OCI-LY1 (cell line): ENCODE measurements around the gene MBNL2.

Experiments
- H2AFZ ChIP-seq: fragments of 200-600 bp; sonication (generic), shearing (Covaris generic); 2 replicates; pipeline ENCODE4 v1.6.0; 2014; ENCODE audit warnings: antibody characterized with exemption, mild to moderate bottlenecking, low read length
- H3F3A ChIP-seq: fragments of 200-600 bp; sonication (generic), shearing (Covaris generic); 2 replicates; pipeline ENCODE4 v1.6.0; 2014; ENCODE audit warnings: mild to moderate bottlenecking, antibody characterized with exemption, low read length, moderate library complexity; ENCODE audit not compliant: insufficient read depth
- H3K27ac ChIP-seq: fragments of 200-600 bp; sonication (generic); 2 replicates; pipeline ENCODE4 v1.5.1; 2014; ENCODE audit warnings: low read length, mixed run types, mild to moderate bottlenecking, low read depth; ENCODE audit not compliant: poor library complexity, severe bottlenecking
- H3K27me3 ChIP-seq: fragments of 200-600 bp; sonication (generic); 2 replicates; pipeline ENCODE4 v1.6.0; 2014; ENCODE audit warnings: antibody characterized with exemption, mild to moderate bottlenecking, low read length, moderate library complexity; ENCODE audit not compliant: insufficient read depth
- H3K36me3 ChIP-seq: fragments of 200-600 bp; sonication (generic); 2 replicates; pipeline ENCODE4 v1.6.1; 2014; ENCODE audit warnings: mild to moderate bottlenecking, antibody characterized with exemption, low read length, moderate library complexity, mixed read lengths; ENCODE audit not compliant: insufficient read depth
- H3K4me1 ChIP-seq: fragments of 200-600 bp; sonication (generic); 2 replicates; pipeline ENCODE4 v1.5.1; 2014; ENCODE audit warnings: mild to moderate bottlenecking, low read length, moderate library complexity; ENCODE audit not compliant: insufficient read depth, severe bottlenecking
- H3K4me2 ChIP-seq: fragments of 200-600 bp; sonication (generic), shearing (Covaris generic); 2 replicates; pipeline ENCODE4 v1.6.1; 2014; ENCODE audit warnings: low read length
- H3K4me3 ChIP-seq: fragments of 200-600 bp; sonication (generic); 2 replicates; pipeline ENCODE4 v1.5.1; 2014; ENCODE audit warnings: low read length, low read depth, mild to moderate bottlenecking, mixed read lengths; ENCODE audit not compliant: poor library complexity, severe bottlenecking
- H3K79me2 ChIP-seq: fragments of 200-600 bp; shearing (Covaris generic); 2 replicates; pipeline ENCODE4 v1.6.1; 2016; ENCODE audit warnings: mixed run types, low read length, mixed read lengths; ENCODE audit not compliant: insufficient read depth
- H3K9ac ChIP-seq: fragments of 200-600 bp; sonication (generic), shearing (Covaris generic); 2 replicates; pipeline ENCODE4 v1.6.1; 2014; ENCODE audit warnings: mild to moderate bottlenecking, low read length, mixed read lengths
- H3K9me2 ChIP-seq: fragments of 200-600 bp; sonication (generic), shearing (Covaris generic); 2 replicates; pipeline ENCODE4 v1.6.1; 2014; ENCODE audit warnings: low read depth, mild to moderate bottlenecking, low read length, mixed read lengths
- H3K9me3 ChIP-seq: fragments of 200-600 bp; shearing (Covaris generic); 2 replicates; pipeline ENCODE4 v1.6.1; 2014; ENCODE audit warnings: low read length, mixed read lengths
- H4K20me1 ChIP-seq: fragments of 200-600 bp; sonication (generic), shearing (Covaris generic); 2 replicates; pipeline ENCODE4 v1.6.0; 2016; ENCODE audit warnings: mild to moderate bottlenecking, low read length; ENCODE audit not compliant: insufficient read depth
- CTCF ChIP-seq: fragments of 200-600 bp; sonication (generic), shearing (Covaris generic); IDR thresholded peaks from 2 replicates; pipeline ENCODE4 v1.5.1; 2017; ENCODE audit warnings: mild to moderate bottlenecking, antibody characterized with exemption, low read length, moderate library complexity, mixed read lengths
- EZH2 ChIP-seq: fragments of 200-600 bp; sonication (generic), shearing (Covaris generic); IDR thresholded peaks from 2 replicates; pipeline ENCODE4 v1.8.0; 2017; ENCODE audit warnings: borderline replicate concordance, mixed run types, mild to moderate bottlenecking, antibody characterized with exemption, low read length, moderate library complexity, mixed read lengths

MBNL2 gene

GRCh38 chr13:97243915-97244781, 22.0 kb downstream of the MBNL2 start:
- Histone ChIP-seq H3F3A (no peaks in the 10 kb centered on the region), H4K20me1 (no peaks in the 10 kb centered on the region), H3K4me2 (no peak overlapping the region), H3K27me3 (no peaks in the 10 kb centered on the region), H3K36me3 (no peaks in the 10 kb centered on the region), H2AFZ (no peak overlapping the region), H3K79me2 (peaks cover 9% of the 10 kb centered on the region; the same call in 1 of the 2 replicates), H3K4me3 (no peak overlapping the region), H3K9ac (no peak overlapping the region), H3K9me3 (no peaks in the 10 kb centered on the region), H3K9me2 (no peaks in the 10 kb centered on the region), H3K4me1 (no peaks in the 10 kb centered on the region), H3K27ac (no peak overlapping the region)
- TF ChIP-seq EZH2 (no peak), CTCF (no peak)

- Histone ChIP-seq H3K27me3 (no peaks in the 10 kb centered on the region), H4K20me1 (no peaks in the 10 kb centered on the region), H3F3A (no peaks in the 10 kb centered on the region), H3K79me2 (peaks cover 9% of the 10 kb centered on the region; the same call in 1 of the 2 replicates), H3K4me1 (no peaks in the 10 kb centered on the region), H3K9me3 (no peaks in the 10 kb centered on the region), H3K36me3 (no peaks in the 10 kb centered on the region), H3K9me2 (no peaks in the 10 kb centered on the region), H3K9ac (no peak overlapping the region), H3K4me3 (no peak overlapping the region), H3K27ac (no peak overlapping the region), H2AFZ (no peak overlapping the region), H3K4me2 (no peak overlapping the region)
- TF ChIP-seq CTCF (no peak), EZH2 (no peak)
Measured at GRCh38 chr13:97245011-97245410, 22.9 kb downstream of the MBNL2 start.

- TF ChIP-seq CTCF (no peak), EZH2 (no peak)
- Histone ChIP-seq H3K79me2 (peaks cover 21% of the 10 kb centered on the region), H3K4me1 (no peaks in the 10 kb centered on the region), H3K9me3 (no peaks in the 10 kb centered on the region), H3K9me2 (no peaks in the 10 kb centered on the region), H3K27ac (no peak overlapping the region), H2AFZ (no peak overlapping the region), H3K27me3 (no peaks in the 10 kb centered on the region), H3K4me3 (no peak overlapping the region), H3K9ac (no peak overlapping the region), H3F3A (no peaks in the 10 kb centered on the region), H3K36me3 (no peaks in the 10 kb centered on the region), H4K20me1 (no peaks in the 10 kb centered on the region), H3K4me2 (no peak overlapping the region)
Measured at GRCh38 chr13:97246596-97247158, 24.5 kb downstream of the MBNL2 start.
